Activated naive CD4-positive, alpha-beta T cell treated with anti-CD3 and anti-CD28 coated beads, Interleukin-2, amount 10 ng/mL, durations not matched to agents 7 days and 5 days (primary cell): ENCODE measurements around the gene TRABD2B.

Experiments used
- CTCF ChIA-PET: fragments of 350-600 bp; sonication (Branson Sonifier 250); formaldehyde crosslinking; loops from one replicate; lab custom pipeline; 2021; ENCODE audit warnings: antibody characterized with exemption; lab: Charles Lee
- DNase-seq: peaks from one replicate; pipeline ENCODE4 v3.0.0-alpha.2; 2020
- H3K27ac Mint-ChIP-seq: one replicate; pipeline ENCODE4 v1.8.0; 2021; ENCODE audit warnings: mild to moderate bottlenecking, moderate library complexity, mixed read lengths
- H3K27me3 Mint-ChIP-seq: one replicate; pipeline ENCODE4 v1.8.0; 2021; ENCODE audit warnings: mild to moderate bottlenecking, mixed read lengths
- H3K36me3 Mint-ChIP-seq: one replicate; pipeline ENCODE4 v1.8.0; 2021; ENCODE audit warnings: mixed read lengths
- H3K4me1 Mint-ChIP-seq: one replicate; pipeline ENCODE4 v1.8.0; 2021; ENCODE audit warnings: mixed read lengths
- H3K4me3 Mint-ChIP-seq: one replicate; pipeline ENCODE4 v1.8.0; 2021; ENCODE audit warnings: mild to moderate bottlenecking, moderate library complexity, mixed read lengths
- H3K9me3 Mint-ChIP-seq: one replicate; pipeline ENCODE4 v1.8.0; 2021; ENCODE audit warnings: mixed read lengths

The TRABD2B gene

DNA sequence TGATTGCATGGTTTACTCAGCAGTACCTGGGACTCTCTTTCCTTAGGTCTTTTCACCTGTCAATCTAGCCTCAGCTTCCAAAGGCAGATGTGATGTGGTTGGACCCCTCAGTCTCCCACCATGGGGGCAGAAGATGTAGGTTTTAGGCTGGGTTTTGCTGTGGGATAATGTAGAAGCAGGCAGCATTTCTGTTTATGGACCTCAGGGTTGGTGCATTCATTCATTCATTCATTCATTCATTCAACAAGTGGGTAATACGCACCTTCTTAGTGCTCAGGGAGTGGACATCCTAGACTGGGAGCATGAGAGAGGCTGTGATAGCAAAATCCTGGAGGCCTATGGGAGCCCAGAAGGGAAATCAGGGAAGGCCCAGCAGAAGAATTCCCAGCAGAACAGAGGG lies 209.6 kb downstream of the TRABD2B start:
- H3K36me3 Mint-ChIP-seq: no peaks in the 10 kb centered on the region
- peaks cover 14% of the 10 kb centered on the region for H3K27me3 Mint-ChIP-seq
- no peaks in the 10 kb centered on the region for H3K9me3 Mint-ChIP-seq
- CTCF ChIA-PET: no interaction called here
- no peak overlapping the region for H3K27ac Mint-ChIP-seq
- no peaks in the 10 kb centered on the region for H3K4me1 Mint-ChIP-seq
- no peak for DNase-seq
- no peak overlapping the region for H3K4me3 Mint-ChIP-seq

DNA sequence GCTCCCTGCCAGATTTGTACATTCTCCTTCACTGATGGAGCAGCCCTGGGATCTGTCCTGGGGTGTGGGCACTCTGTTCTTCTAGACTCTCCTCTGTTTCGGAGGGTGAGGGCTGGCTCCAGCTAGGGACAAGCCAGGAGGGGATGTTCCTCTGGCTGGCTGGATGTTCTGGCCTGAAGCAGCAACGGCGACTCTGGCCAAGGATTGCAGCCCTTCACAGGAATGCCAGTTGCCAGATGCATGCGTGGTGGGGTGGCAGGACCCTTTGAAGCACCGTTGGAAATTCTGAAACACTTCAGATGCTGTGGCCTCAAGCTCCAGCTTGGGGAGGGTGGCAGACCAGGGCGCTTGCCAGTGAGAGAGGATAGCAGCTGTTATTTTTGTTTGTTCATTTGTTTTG lies 210.9 kb downstream of the TRABD2B start:
- Mint-ChIP-seq H3K27ac (no peak overlapping the region), H3K4me1 (no peaks in the 10 kb centered on the region), H3K27me3 (peaks cover 17% of the 10 kb centered on the region), H3K9me3 (no peaks in the 10 kb centered on the region), H3K4me3 (no peak overlapping the region), H3K36me3 (no peaks in the 10 kb centered on the region)
- DNase-seq: no peak
- CTCF ChIA-PET: no interaction called here

DNA sequence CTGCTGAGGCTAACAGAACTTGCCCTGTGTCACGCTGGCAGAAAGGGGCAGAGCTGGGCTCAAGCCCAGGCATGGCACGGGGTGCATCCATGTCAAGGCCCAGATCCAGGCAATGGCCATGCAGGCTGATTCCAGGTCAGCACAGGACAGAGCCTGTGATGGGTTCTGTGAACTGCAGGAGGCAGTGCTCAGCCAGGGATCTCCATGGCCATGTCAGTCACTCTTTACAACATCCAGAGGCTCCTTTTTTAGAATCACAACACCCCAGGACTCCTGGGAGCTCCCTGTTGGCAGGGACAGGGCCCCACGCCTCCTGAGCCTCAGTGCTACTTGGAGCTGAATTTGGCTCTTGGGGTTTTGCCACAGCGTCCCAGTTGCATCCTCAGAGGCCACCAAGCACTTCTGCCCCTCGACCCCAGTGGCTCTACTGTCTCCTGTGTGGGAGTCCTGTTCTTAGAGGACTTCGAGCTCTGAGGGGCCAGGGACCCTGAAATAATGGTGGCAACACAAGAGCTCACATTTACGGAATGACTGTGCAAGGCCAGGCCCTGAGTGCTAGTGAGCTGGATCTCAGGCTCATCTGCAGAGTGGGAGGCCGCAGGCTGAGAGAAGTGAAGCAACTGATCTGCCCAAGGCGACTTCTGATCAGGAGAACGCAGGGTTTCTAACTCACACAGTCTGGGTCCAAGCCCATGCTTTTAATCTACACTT lies 211.5 kb downstream of the TRABD2B start:
- Mint-ChIP-seq H3K9me3 (no peaks in the 10 kb centered on the region), H3K27me3 (peaks cover 17% of the 10 kb centered on the region), H3K4me3 (no peak overlapping the region), H3K36me3 (no peaks in the 10 kb centered on the region), H3K27ac (no peak overlapping the region), H3K4me1 (no peaks in the 10 kb centered on the region)
- DNase-seq: no peak
- CTCF ChIA-PET: no interaction called here

DNA sequence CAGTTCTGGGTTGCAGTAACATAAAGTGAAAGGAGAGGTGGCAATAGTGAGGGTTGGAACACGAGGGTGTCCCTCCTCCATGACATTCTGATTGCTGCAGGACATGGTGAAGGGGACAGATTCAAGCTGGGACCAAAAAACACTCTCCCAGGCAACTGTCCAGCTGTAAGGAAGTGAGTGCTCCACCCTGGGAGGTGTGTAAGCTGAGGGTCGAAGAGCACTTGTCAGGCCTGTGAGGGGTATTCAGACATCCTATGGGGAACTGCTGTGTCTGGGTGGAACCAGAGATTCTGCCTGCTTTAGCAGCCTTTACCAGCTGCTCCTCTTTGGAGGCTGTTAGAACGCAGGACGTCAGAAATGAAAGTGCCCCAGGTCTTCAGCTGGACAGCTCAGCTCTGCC lies 212.1 kb downstream of the TRABD2B start:
- no peak for DNase-seq
- CTCF ChIA-PET: no interaction called here
- Mint-ChIP-seq H3K27me3 (peaks cover 17% of the 10 kb centered on the region), H3K27ac (no peak overlapping the region), H3K4me3 (no peak overlapping the region), H3K9me3 (no peaks in the 10 kb centered on the region), H3K4me1 (no peaks in the 10 kb centered on the region), H3K36me3 (no peaks in the 10 kb centered on the region)

DNA sequence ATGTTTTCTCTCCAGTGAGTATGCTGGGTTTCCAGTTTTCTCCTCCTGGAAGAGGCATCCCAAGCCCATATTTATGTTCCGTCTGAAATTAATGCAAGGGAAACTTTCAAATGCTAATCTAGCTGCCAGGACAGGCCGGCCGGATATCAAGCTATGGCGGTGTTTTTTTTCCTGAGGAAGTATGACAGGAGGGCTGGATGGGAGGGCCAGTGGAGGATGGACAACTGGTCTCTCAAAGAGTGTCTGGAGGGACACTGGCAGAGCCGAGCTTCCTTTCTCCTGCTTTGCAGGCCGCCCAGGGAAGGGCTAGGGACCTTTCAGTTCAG lies 212.7 kb downstream of the TRABD2B start:
- peaks cover 14% of the 10 kb centered on the region for H3K27me3 Mint-ChIP-seq
- DNase-seq: no peak
- no peaks in the 10 kb centered on the region for H3K9me3 Mint-ChIP-seq
- H3K4me3 Mint-ChIP-seq: no peak overlapping the region
- CTCF ChIA-PET: no interaction called here
- H3K4me1 Mint-ChIP-seq: no peaks in the 10 kb centered on the region
- H3K36me3 Mint-ChIP-seq: no peaks in the 10 kb centered on the region
- H3K27ac Mint-ChIP-seq: no peak overlapping the region

DNA sequence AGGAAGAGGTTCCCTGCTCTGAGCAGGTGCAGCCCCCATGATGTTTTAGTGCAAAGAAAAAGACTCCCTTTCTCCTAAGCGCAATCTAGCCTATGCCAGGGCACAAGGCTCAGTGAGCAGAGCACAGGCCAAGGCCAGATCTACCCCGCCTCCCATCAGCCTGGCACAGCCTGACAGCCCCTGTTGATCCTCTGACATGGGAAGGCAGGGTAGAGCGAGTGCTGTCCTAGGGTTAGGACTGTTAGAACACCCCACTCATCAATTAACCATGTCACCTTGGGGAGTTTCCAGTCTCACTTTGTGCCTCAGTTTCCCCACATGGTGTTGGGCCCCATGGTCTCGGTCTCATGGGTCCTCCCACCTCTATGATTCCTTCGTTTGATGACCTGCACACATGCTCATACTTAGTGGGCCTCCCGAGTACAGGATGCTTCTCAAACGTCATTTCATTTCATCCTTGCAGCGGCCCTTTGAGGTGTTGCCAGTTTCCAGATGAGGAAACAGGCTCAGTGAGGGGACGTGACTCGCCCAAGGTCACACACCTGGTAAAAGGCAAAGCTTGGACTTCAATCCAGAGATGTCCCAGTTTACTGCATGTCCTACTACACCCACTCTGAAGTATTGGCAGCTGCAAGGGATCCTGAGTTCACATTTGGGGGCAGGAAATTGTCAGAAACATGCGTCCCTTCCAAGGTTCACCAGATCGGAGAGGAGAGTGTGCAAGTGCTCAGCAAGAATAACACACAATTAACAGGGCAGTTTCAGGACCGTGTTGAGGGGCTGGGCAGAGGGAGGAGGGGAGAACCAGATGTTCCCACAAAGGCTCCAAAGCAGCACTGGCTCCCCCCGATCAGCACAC lies 213.3 kb downstream of the TRABD2B start:
- no peaks in the 10 kb centered on the region for H3K36me3 Mint-ChIP-seq
- CTCF ChIA-PET: no interaction called here
- H3K27ac Mint-ChIP-seq: no peak overlapping the region
- peaks cover 13% of the 10 kb centered on the region for H3K27me3 Mint-ChIP-seq
- no peak overlapping the region for H3K4me3 Mint-ChIP-seq
- no peaks in the 10 kb centered on the region for H3K4me1 Mint-ChIP-seq
- no peak for DNase-seq
- H3K9me3 Mint-ChIP-seq: no peaks in the 10 kb centered on the region

DNA sequence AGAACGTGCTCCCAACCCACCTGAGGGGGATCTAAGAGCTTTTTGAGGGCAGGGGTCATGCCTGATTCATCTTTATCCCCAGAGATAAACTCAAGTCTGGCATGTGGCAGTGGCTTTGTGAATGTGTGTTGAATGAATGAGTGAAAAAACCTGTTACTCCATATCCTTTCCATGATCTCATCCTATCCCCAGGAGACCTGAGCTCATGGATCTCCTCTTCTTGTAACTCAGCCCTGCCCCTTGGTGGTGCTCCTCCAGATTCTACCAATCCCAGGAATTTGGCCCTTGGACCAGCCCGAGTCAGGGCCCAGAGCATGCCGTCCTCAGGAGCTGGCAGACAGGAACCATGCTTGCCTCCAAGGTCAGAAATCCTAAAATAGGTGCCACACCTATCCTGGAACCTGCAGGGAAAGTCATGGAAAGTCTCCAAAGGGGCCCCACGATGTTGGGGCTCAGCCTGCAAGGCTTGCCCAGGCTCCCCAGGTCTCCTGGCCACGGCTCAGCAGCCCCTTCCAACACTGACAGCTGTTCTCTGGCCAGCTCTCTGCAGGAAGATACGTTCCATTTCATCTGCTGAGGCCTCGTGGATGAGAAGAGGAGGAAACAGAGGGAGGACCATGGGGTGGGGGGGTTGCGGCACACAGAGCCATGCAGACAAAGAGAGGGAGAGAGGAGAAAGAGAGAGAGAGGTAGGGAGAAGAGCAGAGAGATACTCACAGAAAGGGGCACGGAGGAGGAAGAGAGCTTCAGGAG lies 214.6 kb downstream of the TRABD2B start:
- DNase-seq: no peak
- peaks cover 16% of the 10 kb centered on the region for H3K27me3 Mint-ChIP-seq
- no peaks in the 10 kb centered on the region for H3K36me3 Mint-ChIP-seq

DNA sequence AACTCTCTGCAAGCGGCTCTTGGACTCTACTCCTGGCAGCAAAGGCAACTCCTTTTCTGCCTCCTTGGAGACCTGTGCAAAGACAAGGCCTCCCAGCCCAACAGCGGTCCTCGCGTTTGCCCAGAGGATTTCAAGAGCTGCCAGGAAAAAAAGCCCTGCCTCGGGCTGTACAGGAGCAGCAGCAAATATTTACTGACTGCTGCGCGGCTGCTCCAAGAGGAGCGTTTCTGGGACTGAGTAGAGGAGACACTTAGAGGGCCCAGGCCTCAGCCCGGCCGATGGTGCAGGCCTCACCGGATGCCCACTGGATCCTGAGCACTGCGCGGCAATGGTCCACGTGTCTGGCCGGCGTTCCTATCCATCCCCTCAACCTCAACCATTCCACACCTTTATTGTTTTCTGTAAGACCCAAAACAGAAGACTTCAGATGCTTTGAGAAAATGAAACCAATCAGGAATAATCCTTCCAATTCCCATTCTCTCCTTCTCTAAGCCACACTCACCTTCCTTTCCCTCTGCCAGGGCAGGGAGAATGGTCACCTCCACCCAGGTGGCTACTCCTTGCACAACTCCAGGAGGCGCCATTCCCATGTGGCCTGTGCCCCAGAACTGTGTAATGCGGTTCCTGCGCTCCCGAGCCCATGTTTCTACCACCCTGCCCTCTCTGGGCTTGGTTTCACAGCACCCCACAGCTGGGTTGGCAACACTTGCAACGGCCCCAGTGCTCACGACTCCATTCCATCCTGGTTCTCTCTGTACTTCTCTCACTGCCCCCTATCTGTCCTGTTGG lies 215.8 kb downstream of the TRABD2B start:
- Mint-ChIP-seq H3K36me3 (no peaks in the 10 kb centered on the region), H3K27me3 (peaks cover 11% of the 10 kb centered on the region), H3K4me1 (no peaks in the 10 kb centered on the region), H3K27ac (no peak overlapping the region), H3K9me3 (no peaks in the 10 kb centered on the region), H3K4me3 (no peak overlapping the region)
- CTCF ChIA-PET: interaction anchor here (0.8 kb wide), 1 partner anchor 9 kb away, joined by 3 read pairs; no protein-coding TSS in a partner anchor
- DNase-seq: no peak

More for the DNA sequence above, 214.6 kb downstream of the TRABD2B start:
- CTCF ChIA-PET: interaction anchor here (0.8 kb wide), 1 partner anchor 8 kb away, joined by 3 read pairs; no protein-coding TSS in a partner anchor
- Mint-ChIP-seq H3K9me3 (no peaks in the 10 kb centered on the region), H3K4me1 (no peaks in the 10 kb centered on the region), H3K27ac (no peak overlapping the region), H3K4me3 (no peak overlapping the region)

GRCh38 chr1:47780469-47780995 lies 216.7 kb downstream of the TRABD2B start:
- no peaks in the 10 kb centered on the region for H3K4me1 Mint-ChIP-seq
- H3K27me3 Mint-ChIP-seq: peaks cover 7% of the 10 kb centered on the region
- CTCF ChIA-PET: no interaction called here
- no peak overlapping the region for H3K27ac Mint-ChIP-seq
- no peak for DNase-seq
- no peak overlapping the region for H3K4me3 Mint-ChIP-seq
- H3K9me3 Mint-ChIP-seq: no peaks in the 10 kb centered on the region
- no peaks in the 10 kb centered on the region for H3K36me3 Mint-ChIP-seq

DNA sequence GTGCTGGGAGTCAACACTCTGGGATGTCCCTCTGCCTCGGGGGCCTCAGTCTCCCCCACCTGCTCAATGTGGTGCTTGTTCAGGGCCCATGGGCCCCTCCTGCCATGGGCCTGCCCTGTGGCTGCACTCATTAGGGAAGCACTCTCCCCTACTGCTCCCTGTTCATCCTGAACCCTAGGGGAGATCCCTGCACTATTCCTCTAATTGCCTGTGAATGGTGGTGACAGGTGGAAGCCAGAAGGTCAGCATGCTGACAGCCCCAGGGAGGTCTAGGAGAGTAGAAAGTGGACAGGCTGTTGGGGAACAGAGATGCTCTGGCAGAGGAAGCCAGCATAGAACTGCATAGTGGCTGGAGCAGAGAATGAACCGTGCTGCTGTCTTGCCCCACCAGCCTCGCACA lies 217.6 kb downstream of the TRABD2B start:
- H3K27ac Mint-ChIP-seq: no peak overlapping the region
- CTCF ChIA-PET: no interaction called here
- H3K27me3 Mint-ChIP-seq: peaks cover 7% of the 10 kb centered on the region
- DNase-seq: no peak
- no peaks in the 10 kb centered on the region for H3K36me3 Mint-ChIP-seq
- H3K4me3 Mint-ChIP-seq: no peak overlapping the region
- no peaks in the 10 kb centered on the region for H3K4me1 Mint-ChIP-seq
- H3K9me3 Mint-ChIP-seq: no peaks in the 10 kb centered on the region

GRCh38 chr1:47778280-47778679 lies 218.9 kb downstream of the TRABD2B start:
- Mint-ChIP-seq H3K27me3 (peaks cover 7% of the 10 kb centered on the region), H3K9me3 (no peaks in the 10 kb centered on the region), H3K4me3 (no peak overlapping the region), H3K27ac (no peak overlapping the region), H3K36me3 (no peaks in the 10 kb centered on the region), H3K4me1 (no peaks in the 10 kb centered on the region)
- CTCF ChIA-PET: no interaction called here
- no peak for DNase-seq

DNA sequence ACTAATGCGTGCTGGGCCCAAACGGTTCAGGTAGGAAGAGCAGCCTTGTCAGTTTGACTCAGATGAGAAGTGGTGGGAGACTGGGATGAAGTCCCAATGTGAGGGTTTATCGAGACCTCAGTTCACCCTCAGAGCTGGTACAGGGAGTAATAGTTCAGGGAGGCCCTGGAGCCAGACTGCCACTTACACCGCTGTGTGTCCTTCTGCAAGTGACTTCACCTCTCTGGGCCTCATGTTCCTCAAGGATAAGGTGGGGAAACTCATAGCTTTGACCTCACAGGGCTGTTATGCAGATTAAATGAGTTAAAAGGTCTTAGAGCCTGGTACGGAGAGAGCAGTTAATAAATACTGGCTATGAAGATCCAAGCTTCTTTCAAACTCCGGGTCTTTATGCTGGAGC lies 219.9 kb downstream of the TRABD2B start:
- H3K9me3 Mint-ChIP-seq: no peaks in the 10 kb centered on the region
- H3K27me3 Mint-ChIP-seq: peaks cover 7% of the 10 kb centered on the region
- DNase-seq: no peak
- H3K27ac Mint-ChIP-seq: no peak overlapping the region
- CTCF ChIA-PET: interaction anchor here (1.5 kb wide), 1 partner anchor 39 kb away, joined by 4 read pairs; no protein-coding TSS in a partner anchor
- no peaks in the 10 kb centered on the region for H3K4me1 Mint-ChIP-seq
- no peak overlapping the region for H3K4me3 Mint-ChIP-seq
- no peaks in the 10 kb centered on the region for H3K36me3 Mint-ChIP-seq

GRCh38 chr1:47776667-47777131 lies 220.5 kb downstream of the TRABD2B start:
- H3K9me3 Mint-ChIP-seq: no peaks in the 10 kb centered on the region
- no peak for DNase-seq
- H3K27me3 Mint-ChIP-seq: peaks cover 8% of the 10 kb centered on the region
- H3K27ac Mint-ChIP-seq: no peak overlapping the region
- CTCF ChIA-PET: interaction anchor here (1.2 to 1.5 kb wide), 2 partner anchors 21 to 39 kb away, joined by 4 to 5 read pairs; no protein-coding TSS in a partner anchor
- no peaks in the 10 kb centered on the region for H3K36me3 Mint-ChIP-seq
- no peak overlapping the region for H3K4me3 Mint-ChIP-seq
- H3K4me1 Mint-ChIP-seq: no peaks in the 10 kb centered on the region
